ENCODE results near the gene HOXB1.

HOXB1 gene

DNA sequence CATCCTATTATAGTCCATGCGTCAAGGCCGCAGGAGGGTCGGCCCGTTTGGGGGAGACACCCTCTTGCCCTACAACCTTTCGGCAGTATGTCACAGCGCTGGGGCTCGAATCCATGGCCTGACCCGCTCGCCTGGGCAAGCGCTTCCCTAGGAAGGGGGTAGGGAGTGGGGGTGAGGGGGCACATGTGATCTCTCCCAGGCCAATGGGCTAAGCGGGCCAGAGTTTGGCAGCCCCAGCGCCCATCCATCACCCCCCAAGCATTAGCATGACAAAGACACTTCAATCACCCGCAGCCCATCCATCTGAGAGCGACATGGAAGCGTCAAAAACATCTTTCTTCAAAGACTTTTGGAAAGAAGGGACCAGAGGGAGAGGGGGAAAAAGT is at the start of gene HOXB1:
Gene HOXB1 (minus strand): TSS at position 125 of the 386 bp plus-strand sequence. CDS start 107 bp downstream, at position 18.
- DNase-seq (ENCODE audit: low spot score), result no peak

GRCh38 chr17:48579760-48580554 is 49.1 kb upstream of the HOXB1 start:
- no peak for DNase-seq (ENCODE audit: low spot score)

DNA sequence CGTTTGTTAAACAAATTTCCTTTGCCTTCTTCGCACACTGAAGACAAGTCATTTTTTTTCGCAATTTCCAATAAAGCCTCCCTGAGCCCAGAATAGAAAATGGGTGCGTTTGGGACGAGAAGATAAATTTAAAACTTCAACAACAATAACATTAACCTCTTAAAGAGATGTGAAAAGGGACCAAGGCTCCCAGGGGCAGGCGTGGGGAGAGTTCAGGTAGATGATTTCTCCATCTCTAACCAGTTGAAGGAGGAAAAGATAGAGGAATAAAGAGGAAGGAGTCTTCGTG is 48.6 kb upstream of the HOXB1 start:
- DNase-seq (ENCODE audit: low spot score), result no peak

DNA sequence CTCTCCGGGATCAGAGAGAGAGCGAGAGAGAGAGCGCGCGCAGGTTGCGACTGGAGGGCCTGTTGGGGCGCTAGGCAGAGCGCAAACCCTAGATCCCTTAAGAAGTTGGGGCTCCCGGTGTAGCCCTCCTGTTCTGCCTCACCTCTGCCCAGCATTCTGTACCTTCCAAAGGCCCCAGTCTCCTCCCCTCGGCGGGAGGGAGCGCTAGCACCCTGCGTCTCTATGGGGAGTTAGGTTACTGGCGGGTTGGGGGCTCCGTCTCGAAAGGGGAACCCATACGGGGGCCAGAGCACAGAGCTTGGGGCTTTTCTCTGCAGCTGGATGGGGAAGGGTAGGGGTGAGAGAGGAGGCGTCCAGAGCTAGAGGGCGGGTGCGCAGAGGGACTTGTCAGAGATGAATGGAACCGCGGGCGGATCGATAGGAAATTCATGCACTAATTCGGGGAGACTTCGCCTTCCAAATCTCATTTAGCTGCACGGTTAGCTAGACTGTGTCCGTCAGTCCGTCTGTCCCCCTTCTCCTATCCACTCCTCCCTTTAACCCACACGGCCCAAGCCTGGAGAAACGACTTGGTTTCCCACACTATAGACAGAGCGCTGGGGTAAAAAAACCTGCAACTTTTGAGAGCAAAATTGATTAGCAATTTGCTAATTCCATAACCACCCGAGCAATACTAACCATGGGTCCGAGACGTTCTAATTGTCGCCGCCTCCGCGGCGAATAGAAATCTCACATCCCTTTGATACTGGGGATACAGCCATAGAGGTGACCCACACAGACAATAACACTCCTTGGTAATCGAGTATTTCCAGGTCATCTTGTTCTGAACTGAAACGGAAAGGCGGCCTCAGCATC is 48.0 kb upstream of the HOXB1 start:
- DNase-seq (ENCODE audit: low spot score), result no peak

DNA sequence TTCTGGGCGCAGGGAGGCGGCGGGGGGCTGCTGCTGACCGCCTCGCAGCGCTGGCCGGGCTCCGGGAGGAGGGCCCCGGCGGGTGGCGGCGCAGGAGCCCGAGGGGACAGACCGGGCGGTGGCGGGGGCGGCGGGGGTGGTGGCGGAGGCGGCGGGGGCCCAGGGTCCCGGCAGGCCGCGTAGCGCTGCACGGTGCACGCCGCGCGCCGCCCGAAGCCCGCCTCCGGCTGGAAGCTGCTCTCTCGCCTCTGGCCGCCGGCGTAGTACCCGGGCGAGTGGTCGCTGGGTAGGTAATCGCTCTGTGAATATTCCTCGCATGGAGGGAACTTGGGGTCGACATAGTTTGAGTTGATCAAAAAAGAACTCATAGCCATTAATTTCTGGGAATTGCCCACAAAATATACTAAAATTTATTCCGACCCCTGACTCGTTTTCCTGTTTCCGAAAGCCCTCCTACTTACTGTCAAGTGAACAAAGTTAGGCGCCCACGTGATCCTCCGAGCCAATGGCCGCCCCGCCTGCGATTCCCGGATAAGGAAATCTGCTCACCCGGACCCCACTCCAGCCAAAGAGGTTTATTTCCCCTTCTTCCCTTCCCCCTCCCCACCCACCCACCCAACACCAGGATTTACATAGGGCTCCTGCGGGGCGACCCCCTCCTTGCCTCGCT is 47.3 kb upstream of the HOXB1 start, which contains the start of gene HOXB4:
Gene HOXB4 (minus strand): TSS at position 405 of the 670 bp plus-strand sequence. CDS start 31 bp downstream, at position 374.
- peak; percentile 81 for DNase-seq (ENCODE audit: low spot score)

DNA sequence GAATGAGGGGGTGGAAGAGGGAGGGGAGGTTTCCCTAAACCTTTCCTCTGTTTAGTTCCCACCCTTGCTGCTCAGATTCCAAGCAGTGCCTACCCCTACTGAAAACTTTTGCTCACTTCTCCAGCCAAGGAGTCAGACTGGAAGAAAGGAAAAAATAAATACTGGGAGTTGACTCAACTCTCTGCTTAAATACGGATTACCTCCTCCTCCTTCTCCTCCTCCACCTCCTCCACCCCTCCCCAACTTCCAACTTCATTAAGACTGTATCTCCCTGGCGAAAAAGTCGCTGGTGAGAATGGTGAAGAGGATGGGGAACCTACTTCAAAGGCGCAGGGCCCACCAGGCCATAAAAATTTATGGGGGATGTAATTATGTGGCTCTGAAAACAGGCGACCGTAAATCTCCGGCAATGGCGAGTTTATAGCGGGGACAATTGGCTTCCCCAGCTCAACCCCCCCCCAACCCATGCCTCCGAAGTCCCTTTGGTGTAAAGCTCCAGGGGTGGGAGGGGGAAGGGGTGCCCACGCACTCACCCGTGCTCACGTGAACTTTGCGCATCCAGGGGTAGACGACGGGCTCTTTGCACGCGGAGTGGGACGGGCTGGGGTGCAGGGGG is 46.6 kb upstream of the HOXB1 start:
- no peak for DNase-seq (ENCODE audit: low spot score)

DNA sequence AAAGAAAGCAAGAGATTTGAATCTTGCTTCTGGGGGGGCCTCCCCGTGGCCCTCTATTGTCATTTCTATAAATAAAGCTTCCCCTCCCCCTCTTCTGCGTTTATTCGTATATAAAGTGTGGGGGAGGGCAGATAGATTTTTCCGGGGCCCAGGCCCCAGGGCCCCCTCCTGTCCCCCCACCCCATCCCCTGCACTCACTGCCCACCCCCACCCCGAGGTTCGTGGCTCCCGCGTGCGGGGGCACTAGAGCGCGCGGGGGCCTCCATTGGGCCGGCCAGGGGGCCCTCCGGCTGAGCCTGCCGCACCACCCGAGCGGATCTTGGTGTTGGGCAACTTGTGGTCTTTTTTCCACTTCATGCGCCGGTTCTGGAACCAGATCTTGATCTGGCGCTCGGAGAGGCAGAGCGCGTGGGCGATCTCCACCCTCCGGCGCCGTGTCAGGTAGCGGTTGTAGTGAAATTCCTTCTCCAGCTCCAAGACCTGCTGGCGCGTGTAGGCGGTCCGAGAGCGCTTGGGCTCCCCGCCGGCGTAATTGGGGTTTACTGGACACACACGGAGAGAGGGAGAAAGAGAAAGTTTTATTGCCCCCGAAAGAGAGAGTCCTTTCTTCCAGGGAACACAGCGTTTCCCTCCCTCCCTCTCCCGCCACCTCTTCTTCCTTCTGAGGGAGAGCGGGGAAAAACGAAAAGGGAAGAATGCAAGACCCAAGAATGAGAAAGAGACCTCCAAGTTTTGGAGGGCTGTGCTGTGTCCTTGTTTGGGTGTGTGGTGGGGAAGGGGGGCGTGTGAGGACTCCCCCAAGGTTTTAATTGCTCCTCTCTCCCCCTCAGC is 45.9 kb upstream of the HOXB1 start:
- DNase-seq (ENCODE audit: low spot score), result no peak

GRCh38 chr17:48575673-48576478 is 45.1 kb upstream of the HOXB1 start:
- no peak for DNase-seq (ENCODE audit: low spot score)

GRCh38 chr17:48575066-48575582 is 44.3 kb upstream of the HOXB1 start:
- DNase-seq (ENCODE audit: low spot score), result no peak

- no peak for DNase-seq (ENCODE audit: low spot score)
Observed at GRCh38 chr17:48574505-48575065, 43.8 kb upstream of the HOXB1 start.

DNA sequence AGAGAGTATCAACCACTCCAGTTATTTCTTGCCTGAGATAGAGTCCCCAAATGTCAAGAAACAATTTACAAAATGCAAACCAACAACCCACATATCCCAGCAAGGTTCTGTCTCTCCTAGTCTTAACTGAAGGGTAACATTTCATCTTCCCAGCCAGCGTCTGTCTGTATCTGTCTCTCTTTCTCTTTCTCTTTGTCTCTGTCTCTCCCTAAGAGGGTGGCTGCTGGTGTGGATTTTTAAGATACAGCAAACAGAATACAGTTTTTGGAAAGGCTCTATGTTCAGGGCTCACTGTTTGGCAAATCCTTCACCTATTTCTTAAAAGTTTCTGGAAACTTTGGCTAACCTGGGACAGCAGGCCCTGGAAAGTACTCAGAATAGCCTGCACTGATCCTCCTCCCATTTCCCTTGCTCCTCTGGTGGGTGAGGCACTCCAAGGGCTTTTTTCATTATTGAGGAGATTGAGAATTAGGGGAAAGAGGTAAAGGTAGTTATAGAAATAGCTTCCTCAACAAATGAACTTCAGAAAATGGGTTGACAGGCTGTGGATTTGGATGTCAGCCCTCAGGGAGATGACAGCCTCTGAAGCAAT is 41.1 kb upstream of the HOXB1 start:
- DNase-seq (ENCODE audit: low spot score), result no peak

DNA sequence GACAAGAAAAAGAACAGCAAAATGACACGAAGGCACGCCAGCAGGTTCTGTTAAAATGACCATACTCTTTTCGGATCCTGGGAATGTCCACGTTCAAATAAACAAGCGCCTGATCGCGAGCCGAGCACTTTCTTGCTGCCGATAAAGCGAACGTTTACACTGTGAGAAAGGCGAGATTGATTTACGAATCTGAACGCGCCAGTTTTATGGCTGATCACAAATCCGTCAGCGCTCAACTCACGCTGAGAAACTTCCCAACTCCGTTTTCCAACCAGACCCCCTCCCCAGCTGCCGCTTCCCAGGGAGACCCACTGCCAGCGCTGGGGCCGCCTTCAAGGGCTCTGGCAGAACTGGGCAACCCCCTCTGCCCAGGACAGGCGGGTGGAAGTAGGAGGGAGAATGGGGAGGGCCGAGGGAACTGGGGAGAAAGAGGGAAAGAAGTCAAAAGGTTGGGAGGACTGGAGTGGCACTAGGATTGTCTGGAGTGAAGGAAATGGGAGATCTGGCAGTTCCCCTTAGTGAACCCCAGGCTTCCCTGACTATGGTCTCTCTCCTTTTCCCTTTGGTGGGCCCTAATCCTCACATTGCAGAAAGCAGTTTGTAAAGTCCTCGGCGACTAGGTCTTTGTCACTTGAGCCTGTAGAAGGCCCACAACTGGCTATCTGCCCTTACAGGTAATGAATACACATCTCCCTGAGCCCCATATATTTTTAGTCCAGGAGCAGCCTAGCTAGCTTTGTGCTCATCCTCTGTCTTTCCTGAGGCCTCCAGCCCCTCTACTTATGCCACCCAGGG is 40.4 kb upstream of the HOXB1 start:
- DNase-seq (ENCODE audit: low spot score), result no peak

- no peak for DNase-seq (ENCODE audit: low spot score)
Observed at GRCh38 chr17:48570325-48571023, 39.7 kb upstream of the HOXB1 start.

DNA sequence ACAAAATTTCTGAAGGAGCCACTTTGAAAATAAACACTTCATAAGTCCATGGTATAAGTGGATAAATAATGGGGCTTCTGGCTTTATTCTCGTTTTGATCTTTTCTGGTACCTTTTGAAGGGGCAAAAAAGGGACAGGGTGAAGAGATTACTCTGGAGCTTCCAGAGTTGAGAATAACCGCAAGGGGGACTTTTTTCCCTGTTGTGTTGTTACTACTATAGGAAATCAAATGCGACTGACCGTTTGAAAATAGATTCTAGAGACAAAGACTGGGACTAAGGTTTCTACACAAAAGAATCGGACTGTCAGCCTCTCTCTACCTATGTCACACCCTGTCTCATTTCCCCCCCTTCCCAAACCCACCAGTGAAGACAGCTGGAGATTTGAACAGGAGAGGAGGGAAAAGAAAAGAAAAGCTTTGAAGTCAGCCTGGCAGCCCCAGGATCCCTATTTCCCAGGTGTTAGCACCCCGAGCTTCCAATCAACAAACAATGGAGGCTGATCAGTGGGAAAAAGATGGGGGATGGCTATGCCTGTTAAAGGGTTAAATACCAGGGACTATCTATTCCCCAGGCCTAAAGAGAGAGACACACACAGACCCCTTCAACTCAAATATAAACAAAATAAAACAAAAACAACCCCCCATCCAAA is 39.0 kb upstream of the HOXB1 start:
- no peak for DNase-seq (ENCODE audit: low spot score)

DNA sequence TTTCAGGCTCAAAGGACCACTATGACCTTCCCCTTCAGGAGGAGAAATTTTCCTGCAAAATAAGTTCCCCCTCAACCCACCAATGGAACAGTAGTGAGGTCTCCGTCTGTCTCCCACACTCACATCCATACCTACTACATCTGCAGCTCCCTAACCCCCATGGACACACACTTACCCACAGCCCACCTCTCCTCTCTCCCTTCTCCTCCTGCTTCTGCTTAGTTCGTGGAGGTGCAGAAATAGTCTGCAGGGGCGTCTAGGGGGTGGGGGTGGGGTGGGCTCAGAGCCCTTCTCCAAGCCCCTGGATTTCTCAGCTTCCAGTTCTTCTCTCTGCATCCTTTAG is 38.4 kb upstream of the HOXB1 start:
- no peak for DNase-seq (ENCODE audit: low spot score)

GRCh38 chr17:48568499-48569239 is 37.9 kb upstream of the HOXB1 start:
- DNase-seq (ENCODE audit: low spot score), result no peak

Measured in kidney capillary endothelial cell (primary cell).